HepG2 (cell line): ENCODE results near the gene SULT2B1. TPM values are rescaled to one million over a fixed set of nuclear protein-coding genes. Genes with fewer than 3 reads are reported as not detected.

Experiments
- ATF7-NPFF ChIP-seq: sonication (generic); formaldehyde crosslinking; IDR thresholded peaks from 2 replicates; pipeline ENCODE4 v1.8.1; 2023; ENCODE audit warnings: mild to moderate bottlenecking, low read depth, missing genetic modification reagents, moderate library complexity
- CCDC6 ChIP-seq: sonication (generic); formaldehyde crosslinking; IDR thresholded peaks from 2 replicates; pipeline ENCODE4 v1.8.1; 2022; ENCODE audit warnings: mild to moderate bottlenecking, missing genetic modification reagents, moderate library complexity
- FOXK1 ChIP-seq: sonication (generic); formaldehyde crosslinking; IDR thresholded peaks from 2 replicates; pipeline ENCODE4 v1.4.0; 2020; ENCODE audit warnings: low read depth, missing genetic modification reagents, borderline replicate concordance
- HOXA5 ChIP-seq: sonication (generic); formaldehyde crosslinking; IDR thresholded peaks from 2 replicates; pipeline ENCODE4 v1.4.0; 2020; ENCODE audit warnings: missing genetic modification reagents
- JUN ChIP-seq: sonication (generic); formaldehyde crosslinking; IDR thresholded peaks from 2 replicates; pipeline ENCODE4 v1.4.0; 2020; ENCODE audit warnings: mild to moderate bottlenecking, missing genetic modification reagents
- PHB2 ChIP-seq: fragments of 450-650 bp; IDR thresholded peaks from 2 replicates; pipeline ENCODE4 v1.6.1; 2018; ENCODE audit not compliant: partially characterized antibody
- REXO4 ChIP-seq: sonication (generic); formaldehyde crosslinking; IDR thresholded peaks from 2 replicates; pipeline ENCODE4 v1.8.0; 2022; ENCODE audit warnings: missing genetic modification reagents, mild to moderate bottlenecking, borderline replicate concordance
- SP5 ChIP-seq: IDR thresholded peaks from 2 replicates; pipeline ENCODE4 v1.6.1; 2016; ENCODE audit warnings: low read depth, borderline replicate concordance
- TGIF2 ChIP-seq: IDR thresholded peaks from 2 replicates; pipeline ENCODE4 v1.6.1; 2016; ENCODE audit warnings: control low read depth, missing compliant biosample characterization
- ZFP1 ChIP-seq: IDR thresholded peaks from 2 replicates; pipeline ENCODE4 v1.6.1; 2016
- ZFY ChIP-seq: sonication (generic); formaldehyde crosslinking; IDR thresholded peaks from 2 replicates; pipeline ENCODE4 v1.4.0; 2020; ENCODE audit warnings: missing genetic modification reagents
- ZNF20 ChIP-seq: sonication (generic); formaldehyde crosslinking; IDR thresholded peaks from 2 replicates; pipeline ENCODE4 v1.4.0; 2020; ENCODE audit warnings: mild to moderate bottlenecking, moderate library complexity, missing genetic modification reagents
- ZNF224 ChIP-seq: sonication (generic); formaldehyde crosslinking; IDR thresholded peaks from 2 replicates; pipeline ENCODE4 v1.5.0; 2020; ENCODE audit warnings: mild to moderate bottlenecking, missing genetic modification reagents
- ZNF572 ChIP-seq: sonication (generic); formaldehyde crosslinking; IDR thresholded peaks from 2 replicates; pipeline ENCODE4 v1.5.1; 2020; ENCODE audit warnings: mild to moderate bottlenecking, missing genetic modification reagents
- ZSCAN21 ChIP-seq: sonication (generic); formaldehyde crosslinking; IDR thresholded peaks from 2 replicates; pipeline ENCODE4 v1.8.0; 2022; ENCODE audit warnings: mild to moderate bottlenecking, missing genetic modification reagents, moderate library complexity, borderline replicate concordance
- polyA plus RNA-seq, 8 experiments: library from polyadenylated mRNA; depleted of rRNA in 3 of 8; stranded (reverse) in 7 of 8; unstranded in 1 of 8; fragments of >200 nt; fragmentation: Illumina TruSeq in 4 of 8; extraction: Trizol in 4 of 8; gene quantifications; 2 replicates each; pipeline versions ENCODE4 v1.2.1 to v1.2.3, GENCODE V29; 2011 to 2016; ENCODE audit warnings: low read depth in 4 of 8, missing spikeins in 1 of 8, mixed read lengths in 1 of 8; ENCODE audit not compliant: insufficient read depth in 1 of 8
- total RNA-seq, 5 experiments: library from RNA; depleted of rRNA; stranded (reverse); fragments of >200 nt; fragmentation: Illumina TruSeq; extraction: Trizol; gene quantifications; 2 replicates each; pipeline ENCODE4 v1.2.3, GENCODE V29; 2016; ENCODE audit warnings: low read depth in 1 of 5
- TF ChIP-seq, protein P1 (sequence below): sonication (generic); formaldehyde crosslinking; IDR thresholded peaks from 2 replicates; pipeline ENCODE4 v1.5.1; 2020; ENCODE audit warnings: missing genetic modification reagents, mild to moderate bottlenecking, borderline replicate concordance
- TF ChIP-seq, protein P2 (sequence below): sonication (generic); formaldehyde crosslinking; conservative IDR thresholded peaks from 2 replicates; pipeline ENCODE4 v1.5.0; 2020; ENCODE audit warnings: missing genetic modification reagents
- TF ChIP-seq, protein P3 (sequence below): sonication (generic); formaldehyde crosslinking; IDR thresholded peaks from 2 replicates; pipeline ENCODE4 v1.4.0; 2020; ENCODE audit warnings: missing genetic modification reagents
- TF ChIP-seq, protein P4 (sequence below): sonication (generic); formaldehyde crosslinking; IDR thresholded peaks from 2 replicates; pipeline ENCODE4 v1.4.0; 2020; ENCODE audit warnings: missing genetic modification reagents

Gene SULT2B1
- total and polyA plus RNA-seq, 2 of the 13 experiments (the other 11 are each of a cell fraction or from before 2014, with no cell fraction given): 0.13 TPM; not detected in 1

DNA sequence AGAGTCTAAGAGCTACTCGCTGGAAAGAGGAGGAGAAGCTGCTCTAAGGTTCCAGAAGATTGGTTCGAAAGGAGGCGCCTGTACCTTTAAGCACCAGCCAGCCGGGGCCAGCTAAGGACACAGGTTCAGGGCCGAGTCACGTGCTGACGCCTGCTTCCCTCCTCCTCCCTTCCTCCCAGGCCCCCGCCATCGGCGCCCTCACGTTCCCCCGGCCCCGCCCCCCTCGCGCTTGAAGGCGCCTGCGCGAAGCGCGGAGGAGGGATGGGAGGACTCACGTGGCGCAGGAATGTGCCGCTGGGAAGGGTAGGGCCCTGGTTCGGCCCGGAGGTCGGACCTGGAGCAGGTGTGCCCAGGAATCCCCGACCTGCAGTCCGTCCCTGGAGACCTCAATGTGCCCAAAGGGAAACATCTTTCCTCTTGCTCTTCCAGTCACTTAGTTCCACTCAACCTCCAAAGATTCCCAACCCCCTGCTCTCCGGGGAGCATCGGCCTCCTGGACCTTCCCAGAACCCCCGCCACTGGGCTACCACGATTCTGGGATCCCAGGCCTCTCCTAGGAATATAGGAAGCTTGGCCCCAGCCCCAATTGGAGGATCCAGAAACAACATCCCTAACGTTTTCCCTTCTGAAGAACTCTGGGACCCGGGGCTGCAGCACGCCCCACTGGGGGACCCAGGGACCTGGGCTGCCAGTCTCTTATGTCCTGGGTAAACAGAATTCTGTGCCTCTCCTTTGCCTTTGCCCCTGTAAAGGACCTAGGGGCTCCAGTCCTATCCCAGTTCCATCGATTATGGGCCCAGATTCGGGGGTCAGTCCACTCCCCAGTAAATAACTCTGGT, 82.7 kb downstream of the SULT2B1 start (continued):
- no peak for TF ChIP-seq ZFP1
- TF ChIP-seq, protein P1, sequence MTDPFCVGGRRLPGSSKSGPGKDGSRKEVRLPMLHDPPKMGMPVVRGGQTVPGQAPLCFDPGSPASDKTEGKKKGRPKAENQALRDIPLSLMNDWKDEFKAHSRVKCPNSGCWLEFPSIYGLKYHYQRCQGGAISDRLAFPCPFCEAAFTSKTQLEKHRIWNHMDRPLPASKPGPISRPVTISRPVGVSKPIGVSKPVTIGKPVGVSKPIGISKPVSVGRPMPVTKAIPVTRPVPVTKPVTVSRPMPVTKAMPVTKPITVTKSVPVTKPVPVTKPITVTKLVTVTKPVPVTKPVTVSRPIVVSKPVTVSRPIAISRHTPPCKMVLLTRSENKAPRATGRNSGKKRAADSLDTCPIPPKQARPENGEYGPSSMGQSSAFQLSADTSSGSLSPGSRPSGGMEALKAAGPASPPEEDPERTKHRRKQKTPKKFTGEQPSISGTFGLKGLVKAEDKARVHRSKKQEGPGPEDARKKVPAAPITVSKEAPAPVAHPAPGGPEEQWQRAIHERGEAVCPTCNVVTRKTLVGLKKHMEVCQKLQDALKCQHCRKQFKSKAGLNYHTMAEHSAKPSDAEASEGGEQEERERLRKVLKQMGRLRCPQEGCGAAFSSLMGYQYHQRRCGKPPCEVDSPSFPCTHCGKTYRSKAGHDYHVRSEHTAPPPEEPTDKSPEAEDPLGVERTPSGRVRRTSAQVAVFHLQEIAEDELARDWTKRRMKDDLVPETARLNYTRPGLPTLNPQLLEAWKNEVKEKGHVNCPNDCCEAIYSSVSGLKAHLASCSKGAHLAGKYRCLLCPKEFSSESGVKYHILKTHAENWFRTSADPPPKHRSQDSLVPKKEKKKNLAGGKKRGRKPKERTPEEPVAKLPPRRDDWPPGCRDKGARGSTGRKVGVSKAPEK (CRISPR knock-in tag): no peak
- peak; percentile 82 for TF ChIP-seq ZFY (CRISPR knock-in tag)
- no peak for TF ChIP-seq ZNF224
- TF ChIP-seq, protein P2, sequence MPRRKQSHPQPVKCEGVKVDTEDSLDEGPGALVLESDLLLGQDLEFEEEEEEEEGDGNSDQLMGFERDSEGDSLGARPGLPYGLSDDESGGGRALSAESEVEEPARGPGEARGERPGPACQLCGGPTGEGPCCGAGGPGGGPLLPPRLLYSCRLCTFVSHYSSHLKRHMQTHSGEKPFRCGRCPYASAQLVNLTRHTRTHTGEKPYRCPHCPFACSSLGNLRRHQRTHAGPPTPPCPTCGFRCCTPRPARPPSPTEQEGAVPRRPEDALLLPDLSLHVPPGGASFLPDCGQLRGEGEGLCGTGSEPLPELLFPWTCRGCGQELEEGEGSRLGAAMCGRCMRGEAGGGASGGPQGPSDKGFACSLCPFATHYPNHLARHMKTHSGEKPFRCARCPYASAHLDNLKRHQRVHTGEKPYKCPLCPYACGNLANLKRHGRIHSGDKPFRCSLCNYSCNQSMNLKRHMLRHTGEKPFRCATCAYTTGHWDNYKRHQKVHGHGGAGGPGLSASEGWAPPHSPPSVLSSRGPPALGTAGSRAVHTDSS: no peak
- peak; percentile 65; the same call in 1 of the 2 replicates for TF ChIP-seq HOXA5 (CRISPR knock-in tag)
- TF ChIP-seq ATF7-NPFF (CRISPR knock-in tag): peak; percentile 80
- TF ChIP-seq REXO4 (CRISPR knock-in tag): no peak
- TF ChIP-seq ZNF572 (CRISPR knock-in tag): no peak
- TF ChIP-seq ZNF20 (CRISPR knock-in tag): no peak
- peak; percentile 70; the same call in 1 of the 2 replicates for TF ChIP-seq FOXK1 (CRISPR knock-in tag)
- no peak for TF ChIP-seq TGIF2 (CRISPR knock-in tag)
- TF ChIP-seq, protein P3, sequence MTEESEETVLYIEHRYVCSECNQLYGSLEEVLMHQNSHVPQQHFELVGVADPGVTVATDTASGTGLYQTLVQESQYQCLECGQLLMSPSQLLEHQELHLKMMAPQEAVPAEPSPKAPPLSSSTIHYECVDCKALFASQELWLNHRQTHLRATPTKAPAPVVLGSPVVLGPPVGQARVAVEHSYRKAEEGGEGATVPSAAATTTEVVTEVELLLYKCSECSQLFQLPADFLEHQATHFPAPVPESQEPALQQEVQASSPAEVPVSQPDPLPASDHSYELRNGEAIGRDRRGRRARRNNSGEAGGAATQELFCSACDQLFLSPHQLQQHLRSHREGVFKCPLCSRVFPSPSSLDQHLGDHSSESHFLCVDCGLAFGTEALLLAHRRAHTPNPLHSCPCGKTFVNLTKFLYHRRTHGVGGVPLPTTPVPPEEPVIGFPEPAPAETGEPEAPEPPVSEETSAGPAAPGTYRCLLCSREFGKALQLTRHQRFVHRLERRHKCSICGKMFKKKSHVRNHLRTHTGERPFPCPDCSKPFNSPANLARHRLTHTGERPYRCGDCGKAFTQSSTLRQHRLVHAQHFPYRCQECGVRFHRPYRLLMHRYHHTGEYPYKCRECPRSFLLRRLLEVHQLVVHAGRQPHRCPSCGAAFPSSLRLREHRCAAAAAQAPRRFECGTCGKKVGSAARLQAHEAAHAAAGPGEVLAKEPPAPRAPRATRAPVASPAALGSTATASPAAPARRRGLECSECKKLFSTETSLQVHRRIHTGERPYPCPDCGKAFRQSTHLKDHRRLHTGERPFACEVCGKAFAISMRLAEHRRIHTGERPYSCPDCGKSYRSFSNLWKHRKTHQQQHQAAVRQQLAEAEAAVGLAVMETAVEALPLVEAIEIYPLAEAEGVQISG (CRISPR knock-in tag): peak; percentile 93
- TF ChIP-seq, protein P4, sequence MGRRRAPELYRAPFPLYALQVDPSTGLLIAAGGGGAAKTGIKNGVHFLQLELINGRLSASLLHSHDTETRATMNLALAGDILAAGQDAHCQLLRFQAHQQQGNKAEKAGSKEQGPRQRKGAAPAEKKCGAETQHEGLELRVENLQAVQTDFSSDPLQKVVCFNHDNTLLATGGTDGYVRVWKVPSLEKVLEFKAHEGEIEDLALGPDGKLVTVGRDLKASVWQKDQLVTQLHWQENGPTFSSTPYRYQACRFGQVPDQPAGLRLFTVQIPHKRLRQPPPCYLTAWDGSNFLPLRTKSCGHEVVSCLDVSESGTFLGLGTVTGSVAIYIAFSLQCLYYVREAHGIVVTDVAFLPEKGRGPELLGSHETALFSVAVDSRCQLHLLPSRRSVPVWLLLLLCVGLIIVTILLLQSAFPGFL (CRISPR knock-in tag): no peak
- peak; percentile 32; the same call in 1 of the 2 replicates for TF ChIP-seq CCDC6
- peak; percentile 90; the same call in 1 of the 2 replicates for TF ChIP-seq SP5
- 0 out of 2 replicates have a peak, but pooled peaks have one; percentile 46 for TF ChIP-seq JUN (CRISPR knock-in tag)
- no peak; the same call in 1 of the 2 replicates for TF ChIP-seq ZSCAN21
- TF ChIP-seq PHB2: no peak
